Measurements from ENCODE around the gene HNRNPH1. TPM values are rescaled to one million over a fixed set of nuclear protein-coding genes. Genes with fewer than 3 reads are reported as not detected.
"Not testable (repeated sequence)": the region's sequence is repeated elsewhere in the genome, so short reads cannot be mapped to it uniquely, and the experiment has no call there.

The HNRNPH1 gene
- total RNA-seq, 1 experiment from 2014 or later = 587 TPM

GRCh38 chr5:179648410-179648809, 24.9 kb upstream of the HNRNPH1 start:
- TF ChIP-seq, protein P1, sequence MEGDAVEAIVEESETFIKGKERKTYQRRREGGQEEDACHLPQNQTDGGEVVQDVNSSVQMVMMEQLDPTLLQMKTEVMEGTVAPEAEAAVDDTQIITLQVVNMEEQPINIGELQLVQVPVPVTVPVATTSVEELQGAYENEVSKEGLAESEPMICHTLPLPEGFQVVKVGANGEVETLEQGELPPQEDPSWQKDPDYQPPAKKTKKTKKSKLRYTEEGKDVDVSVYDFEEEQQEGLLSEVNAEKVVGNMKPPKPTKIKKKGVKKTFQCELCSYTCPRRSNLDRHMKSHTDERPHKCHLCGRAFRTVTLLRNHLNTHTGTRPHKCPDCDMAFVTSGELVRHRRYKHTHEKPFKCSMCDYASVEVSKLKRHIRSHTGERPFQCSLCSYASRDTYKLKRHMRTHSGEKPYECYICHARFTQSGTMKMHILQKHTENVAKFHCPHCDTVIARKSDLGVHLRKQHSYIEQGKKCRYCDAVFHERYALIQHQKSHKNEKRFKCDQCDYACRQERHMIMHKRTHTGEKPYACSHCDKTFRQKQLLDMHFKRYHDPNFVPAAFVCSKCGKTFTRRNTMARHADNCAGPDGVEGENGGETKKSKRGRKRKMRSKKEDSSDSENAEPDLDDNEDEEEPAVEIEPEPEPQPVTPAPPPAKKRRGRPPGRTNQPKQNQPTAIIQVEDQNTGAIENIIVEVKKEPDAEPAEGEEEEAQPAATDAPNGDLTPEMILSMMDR (IDR thresholded peaks at IDR 0.05) = no peak
- TF ChIP-seq REST (IDR thresholded peaks at IDR 0.05; ENCODE audit: insufficient read depth in 1 of 2, low read depth in 2 of 2, low read length in 1 of 2) (no peak), SIN3A (IDR thresholded peaks at IDR 0.05; ENCODE audit: borderline replicate concordance, insufficient read depth, low read depth, low read length) (no peak), TCF7L2 (IDR thresholded peaks at IDR 0.05; ENCODE audit: low read depth, low read length) (no peak)
- no peaks in the 10 kb centered on the region for H3K4me1 ChIP-seq (ENCODE audit: control insufficient read depth, insufficient read depth, low read length)
- no peak overlapping the region for H3K27ac ChIP-seq (ENCODE audit: low read length)
- no peak overlapping the region for H3K4me3 ChIP-seq (ENCODE audit: low read depth in 2 of 2, low read length in 2 of 2)
- in situ Hi-C loops (cut with HindIII; ENCODE audit: low pct_unique_long_range_greater_than_20kb, low sequenced_read_pairs) (no loop called here), intact Hi-C loops (cut with micrococcal nuclease; ENCODE audit: unreplicated experiment) (no loop called here)
- no peak for DNase-seq (ENCODE audit: low read depth, low spot score)
- no peaks in the 10 kb centered on the region for H3K9me3 ChIP-seq (ENCODE audit: control insufficient read depth, insufficient read depth, low read depth, low read length)
- ChIA-PET POLR2A (no interaction called here), CTCF (no interaction called here)
- no peak for ATAC-seq
- H3K36me3 ChIP-seq (ENCODE audit: control insufficient read depth, insufficient read depth, low read length) = no peaks in the 10 kb centered on the region
- no TSS peak for BruUV-seq (replicated peaks)
- no peaks in the 10 kb centered on the region; the same call in 1 of the 2 replicates for H3K27me3 ChIP-seq (ENCODE audit: control insufficient read depth, insufficient read depth, low read length)

DNA sequence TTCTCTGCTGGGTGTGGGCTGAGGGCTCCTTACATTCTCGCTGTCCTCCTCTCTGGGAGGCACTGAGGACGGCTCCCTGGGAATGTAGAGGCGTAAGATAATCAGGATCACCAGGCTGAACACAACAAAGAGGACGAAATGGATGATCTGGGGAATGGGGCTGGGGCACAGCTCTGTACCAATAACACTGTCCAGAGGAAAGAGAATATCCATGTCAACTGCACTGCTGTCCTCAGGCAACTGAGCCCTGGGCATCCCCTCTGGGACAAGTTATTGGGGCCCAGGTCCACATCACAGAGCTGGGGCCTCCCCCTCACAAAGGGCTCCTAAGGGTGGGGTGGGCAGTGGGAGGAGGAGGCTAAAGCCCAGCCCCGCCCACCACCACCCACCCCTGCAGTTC, 21.3 kb upstream of the HNRNPH1 start:
- H3K27ac ChIP-seq (ENCODE audit: low read length); intact Hi-C loops (cut with micrococcal nuclease; ENCODE audit: unreplicated experiment); H3K9me3 ChIP-seq (ENCODE audit: control insufficient read depth, insufficient read depth, low read depth, low read length); H3K27me3 ChIP-seq (ENCODE audit: control insufficient read depth, insufficient read depth, low read length); BruUV-seq (replicated peaks); CTCF ChIA-PET; H3K36me3 ChIP-seq (ENCODE audit: control insufficient read depth, insufficient read depth, low read length); POLR2A ChIA-PET; in situ Hi-C loops (cut with HindIII; ENCODE audit: low pct_unique_long_range_greater_than_20kb, low sequenced_read_pairs); H3K4me1 ChIP-seq (ENCODE audit: control insufficient read depth, insufficient read depth, low read length); H3K4me3 ChIP-seq (ENCODE audit: low read depth in 2 of 2, low read length in 2 of 2); DNase-seq (ENCODE audit: low read depth, low spot score): not testable (repeated sequence)
- peak; percentile 58 for ATAC-seq

- H3K36me3 ChIP-seq (ENCODE audit: control insufficient read depth, insufficient read depth, low read length); in situ Hi-C loops (cut with HindIII; ENCODE audit: low pct_unique_long_range_greater_than_20kb, low sequenced_read_pairs); H3K4me3 ChIP-seq (ENCODE audit: low read depth in 2 of 2, low read length in 2 of 2); H3K27me3 ChIP-seq (ENCODE audit: control insufficient read depth, insufficient read depth, low read length); H3K9me3 ChIP-seq (ENCODE audit: control insufficient read depth, insufficient read depth, low read depth, low read length); CTCF ChIA-PET; H3K27ac ChIP-seq (ENCODE audit: low read length); DNase-seq (ENCODE audit: low read depth, low spot score); BruUV-seq (replicated peaks); intact Hi-C loops (cut with micrococcal nuclease; ENCODE audit: unreplicated experiment); POLR2A ChIA-PET; H3K4me1 ChIP-seq (ENCODE audit: control insufficient read depth, insufficient read depth, low read length); ATAC-seq: not testable (repeated sequence)
These were observed 19.9 kb upstream of the HNRNPH1 start for GRCh38 chr5:179643141-179643920.

- H3K4me3 ChIP-seq (ENCODE audit: low read depth in 2 of 2, low read length in 2 of 2); intact Hi-C loops (cut with micrococcal nuclease; ENCODE audit: unreplicated experiment); DNase-seq (ENCODE audit: low read depth, low spot score); H3K9me3 ChIP-seq (ENCODE audit: control insufficient read depth, insufficient read depth, low read depth, low read length); POLR2A ChIA-PET; H3K27ac ChIP-seq (ENCODE audit: low read length); CTCF ChIA-PET; in situ Hi-C loops (cut with HindIII; ENCODE audit: low pct_unique_long_range_greater_than_20kb, low sequenced_read_pairs); H3K27me3 ChIP-seq (ENCODE audit: control insufficient read depth, insufficient read depth, low read length); ATAC-seq; H3K36me3 ChIP-seq (ENCODE audit: control insufficient read depth, insufficient read depth, low read length); BruUV-seq (replicated peaks); H3K4me1 ChIP-seq (ENCODE audit: control insufficient read depth, insufficient read depth, low read length): not testable (repeated sequence)
These were observed 19.2 kb upstream of the HNRNPH1 start for GRCh38 chr5:179642626-179643025.

DNA sequence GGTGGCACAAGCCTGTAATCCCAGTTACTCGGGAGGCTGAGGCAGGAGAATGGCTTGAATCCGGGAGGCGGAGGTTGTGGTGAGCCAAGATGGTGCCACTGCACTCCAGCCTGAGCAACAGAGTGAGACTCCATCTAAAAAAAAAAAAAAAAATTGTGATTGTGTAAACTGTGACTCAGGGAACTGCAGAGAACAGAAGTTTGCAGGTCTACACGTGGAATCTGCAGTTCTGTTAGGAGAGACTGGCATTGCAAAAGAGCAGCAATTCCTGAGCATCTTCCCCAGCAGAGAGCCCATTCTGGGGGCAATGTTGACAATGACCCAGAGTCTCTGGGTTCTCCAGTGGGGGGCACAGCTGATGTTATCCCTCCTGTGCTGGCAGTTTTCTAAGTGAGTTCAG, 18.3 kb upstream of the HNRNPH1 start:
- H3K4me1 ChIP-seq (ENCODE audit: control insufficient read depth, insufficient read depth, low read length); DNase-seq (ENCODE audit: low read depth, low spot score); H3K27me3 ChIP-seq (ENCODE audit: control insufficient read depth, insufficient read depth, low read length); BruUV-seq (replicated peaks); POLR2A ChIA-PET; H3K4me3 ChIP-seq (ENCODE audit: low read depth in 2 of 2, low read length in 2 of 2); intact Hi-C loops (cut with micrococcal nuclease; ENCODE audit: unreplicated experiment); H3K36me3 ChIP-seq (ENCODE audit: control insufficient read depth, insufficient read depth, low read length); in situ Hi-C loops (cut with HindIII; ENCODE audit: low pct_unique_long_range_greater_than_20kb, low sequenced_read_pairs); H3K27ac ChIP-seq (ENCODE audit: low read length); CTCF ChIA-PET; H3K9me3 ChIP-seq (ENCODE audit: control insufficient read depth, insufficient read depth, low read depth, low read length); ATAC-seq: not testable (repeated sequence)
